GM12872 (cell line): ENCODE results near the gene TACO1.

Source experiments
- CTCF ChIP-seq: IDR thresholded peaks from 3 replicates; pipeline ENCODE4 v1.5.1; 2011; ENCODE audit warnings: low read depth, mild to moderate bottlenecking, low read length, moderate library complexity; ENCODE audit not compliant: insufficient read depth

Gene TACO1

GRCh38 chr17:63600569-63601438 is at the start of gene TACO1:
TACO1 (plus strand) TSS chr17:63600895; CDS start chr17:63601084, 189 bp downstream.
- TF ChIP-seq CTCF: no peak

GRCh38 chr17:63552211-63552610 is 48.5 kb upstream of the TACO1 start:
- TF ChIP-seq CTCF: no peak

GRCh38 chr17:63555500-63556156 is 45.1 kb upstream of the TACO1 start:
- TF ChIP-seq CTCF: no peak

- TF ChIP-seq CTCF: no peak
Observed at GRCh38 chr17:63557416-63557815, 43.3 kb upstream of the TACO1 start.

GRCh38 chr17:63558441-63558840 is 42.3 kb upstream of the TACO1 start:
- TF ChIP-seq CTCF: no peak

- TF ChIP-seq CTCF: no peak
Observed at GRCh38 chr17:63561819-63562218, 38.9 kb upstream of the TACO1 start.

GRCh38 chr17:63563339-63563738 is 37.4 kb upstream of the TACO1 start:
- TF ChIP-seq CTCF: no peak
